Hepatocyte (in vitro differentiated cells): ENCODE measurements around the gene IFNL1.

Experiments
- CTCF ChIP-seq: fragments of 200-600 bp; sonication (generic); IDR thresholded peaks from 2 replicates; pipeline ENCODE4 v1.5.1; 2016; ENCODE audit warnings: antibody characterized with exemption, mild to moderate bottlenecking; ENCODE audit not compliant: poor library complexity
- EZH2 ChIP-seq: fragments of 200-600 bp; sonication (generic); IDR thresholded peaks from 2 replicates; pipeline ENCODE4 v1.6.1; 2016; ENCODE audit warnings: antibody characterized with exemption, mild to moderate bottlenecking, borderline replicate concordance
- EZH2phosphoT487 ChIP-seq: fragments of 200-600 bp; sonication (generic); IDR thresholded peaks from one replicate; pipeline ENCODE4 v1.6.1; 2018; ENCODE audit warnings: antibody characterized with exemption, mild to moderate bottlenecking, low read depth, moderate library complexity; ENCODE audit not compliant: unreplicated experiment, severe bottlenecking

GRCh38 chr19:39304185-39304513, 7.9 kb downstream of the IFNL1 start:
- TF ChIP-seq CTCF (no peak), EZH2 (no peak), EZH2phosphoT487 (no peak)
